Fibroblast of lung (primary cell): Measurements from ENCODE around the gene TSPAN5.

Experiments used
- EZH2 ChIP-seq: IDR thresholded peaks from 2 replicates; pipeline ENCODE4 v1.5.1; 2012; ENCODE audit warnings: low read length, control low read depth, mild to moderate bottlenecking; ENCODE audit errors: missing control alignments
- TF ChIP-seq, protein P1 (sequence below), 2 donors: IDR thresholded peaks in 1 of 2; conservative IDR thresholded peaks in 1 of 2; 1 replicate in 1 of 2; 2 replicates in 1 of 2; pipeline ENCODE4 v1.5.1; 2011 to 2012; ENCODE audit warnings: low read length in 2 of 2, control low read depth in 1 of 2, inconsistent platforms in 1 of 2, low read depth in 1 of 2, mild to moderate bottlenecking in 1 of 2

DNA sequence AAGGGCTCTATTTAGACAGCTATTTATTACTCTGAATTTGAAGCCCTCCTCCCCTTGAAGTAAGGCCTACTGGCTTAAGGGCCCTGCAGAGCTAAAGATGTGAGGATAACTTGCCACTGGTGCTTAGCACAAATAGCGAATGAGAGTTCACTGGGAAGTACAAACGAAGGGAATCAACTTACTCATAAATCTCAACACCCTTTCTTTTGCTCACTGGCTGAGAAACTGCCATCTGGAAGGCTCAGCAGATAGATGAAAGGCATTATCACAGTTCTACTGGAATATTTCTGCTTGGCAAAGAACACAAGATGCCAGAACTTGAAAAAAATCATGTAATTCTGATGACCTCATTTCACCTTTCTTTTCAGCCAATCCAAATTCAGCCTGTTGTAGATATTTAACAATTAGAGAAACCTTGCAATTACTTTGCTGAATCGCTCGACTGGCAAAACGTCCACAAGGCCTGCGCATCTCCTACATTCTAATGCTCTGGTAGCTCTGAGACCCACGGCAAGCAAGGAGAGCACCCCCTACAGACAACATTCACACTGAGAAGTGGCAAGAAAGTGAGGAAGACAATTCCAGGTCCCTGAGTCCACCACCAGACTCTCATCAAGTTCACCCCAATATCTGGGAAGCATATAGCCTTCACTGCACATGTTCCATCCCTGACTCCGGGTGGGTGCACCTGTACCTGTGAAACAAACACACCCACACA lies 27.5 kb downstream of the TSPAN5 start:
- TF ChIP-seq, protein P1, sequence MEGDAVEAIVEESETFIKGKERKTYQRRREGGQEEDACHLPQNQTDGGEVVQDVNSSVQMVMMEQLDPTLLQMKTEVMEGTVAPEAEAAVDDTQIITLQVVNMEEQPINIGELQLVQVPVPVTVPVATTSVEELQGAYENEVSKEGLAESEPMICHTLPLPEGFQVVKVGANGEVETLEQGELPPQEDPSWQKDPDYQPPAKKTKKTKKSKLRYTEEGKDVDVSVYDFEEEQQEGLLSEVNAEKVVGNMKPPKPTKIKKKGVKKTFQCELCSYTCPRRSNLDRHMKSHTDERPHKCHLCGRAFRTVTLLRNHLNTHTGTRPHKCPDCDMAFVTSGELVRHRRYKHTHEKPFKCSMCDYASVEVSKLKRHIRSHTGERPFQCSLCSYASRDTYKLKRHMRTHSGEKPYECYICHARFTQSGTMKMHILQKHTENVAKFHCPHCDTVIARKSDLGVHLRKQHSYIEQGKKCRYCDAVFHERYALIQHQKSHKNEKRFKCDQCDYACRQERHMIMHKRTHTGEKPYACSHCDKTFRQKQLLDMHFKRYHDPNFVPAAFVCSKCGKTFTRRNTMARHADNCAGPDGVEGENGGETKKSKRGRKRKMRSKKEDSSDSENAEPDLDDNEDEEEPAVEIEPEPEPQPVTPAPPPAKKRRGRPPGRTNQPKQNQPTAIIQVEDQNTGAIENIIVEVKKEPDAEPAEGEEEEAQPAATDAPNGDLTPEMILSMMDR (conservative IDR thresholded peaks at IDR 0.05 in 1 of 2, IDR thresholded peaks at IDR 0.05 in 1 of 2; ENCODE audit: low read depth in 1 of 2, low read length in 2 of 2) = no peak
- no peak for TF ChIP-seq EZH2
